Uterus (tissue), 2 donors: ENCODE results near the gene ZFPL1.

Source experiments
- CTCF ChIP-seq, 4 experiments: fragments of 200-600 bp in 2 of 4; fragments of 450-650 bp in 2 of 4; sonication (generic) in 2 of 4; IDR thresholded peaks; one replicate each; pipeline ENCODE4 v1.5.1; 2016 to 2019; ENCODE audit warnings: antibody characterized with exemption in 4 of 4, mild to moderate bottlenecking in 2 of 4, moderate library complexity in 1 of 4
- POLR2A ChIP-seq, 2 donors: fragments of 450-650 bp; IDR thresholded peaks; one replicate each; pipeline ENCODE4 v1.6.1; 2016; ENCODE audit warnings: antibody characterized with exemption in 2 of 2, mild to moderate bottlenecking in 1 of 2, moderate library complexity in 1 of 2

GRCh38 chr11:65116370-65117205, 32.6 kb downstream of the ZFPL1 start:
- TF ChIP-seq CTCF (IDR thresholded peaks at IDR 0.05) = no peak
- no peak for TF ChIP-seq POLR2A (IDR thresholded peaks at IDR 0.05)
